A549 (cell line): ENCODE results near the gene FAM151B.

ENCODE experiments used
- BHLHE40 ChIP-seq: IDR thresholded peaks from 2 replicates; pipeline ENCODE4 v1.6.1; 2012; ENCODE audit warnings: low read depth, low read length, inconsistent platforms
- GATA3 ChIP-seq: IDR thresholded peaks from 2 replicates; pipeline ENCODE4 v1.6.1; 2012; ENCODE audit warnings: borderline replicate concordance
- HOXB5 ChIP-seq: fragments of 250-450 bp; sonication (Bioruptor Pico); IDR thresholded peaks from 2 replicates; pipeline ENCODE4 v1.5.0; 2020; ENCODE audit warnings: mild to moderate bottlenecking, moderate library complexity
- JUN ChIP-seq, 2 experiments: fragments of >200 bp; sonication (Bioruptor Twin); formaldehyde crosslinking; IDR thresholded peaks; 2 replicates in 1 of 2; 3 replicates in 1 of 2; pipeline ENCODE4 v1.6.1; 2016 to 2017
- PHF8 ChIP-seq: fragments of 200-600 bp; sonication (generic); IDR thresholded peaks from 2 replicates; pipeline ENCODE4 v1.6.1; 2016; ENCODE audit warnings: low read depth, mild to moderate bottlenecking, antibody characterized with exemption, moderate library complexity, borderline replicate concordance
- POLR2A ChIP-seq: IDR thresholded peaks from 2 replicates; pipeline ENCODE4 v1.6.1; 2012; ENCODE audit warnings: mild to moderate bottlenecking, low read length
- SREBF2 ChIP-seq: fragments of 450-650 bp; IDR thresholded peaks from 2 replicates; pipeline ENCODE4 v1.6.1; 2014; ENCODE audit warnings: mild to moderate bottlenecking, moderate library complexity
- TF ChIP-seq, protein P1 (sequence below): fragments of >200 bp; sonication (Bioruptor Twin); formaldehyde crosslinking; IDR thresholded peaks from 3 replicates; pipeline ENCODE4 v1.5.1; 2016
- TF ChIP-seq, protein P2 (sequence below): fragments of 450-650 bp; IDR thresholded peaks from 2 replicates; pipeline ENCODE4 v1.6.1; 2014; ENCODE audit warnings: antibody characterized with exemption

DNA sequence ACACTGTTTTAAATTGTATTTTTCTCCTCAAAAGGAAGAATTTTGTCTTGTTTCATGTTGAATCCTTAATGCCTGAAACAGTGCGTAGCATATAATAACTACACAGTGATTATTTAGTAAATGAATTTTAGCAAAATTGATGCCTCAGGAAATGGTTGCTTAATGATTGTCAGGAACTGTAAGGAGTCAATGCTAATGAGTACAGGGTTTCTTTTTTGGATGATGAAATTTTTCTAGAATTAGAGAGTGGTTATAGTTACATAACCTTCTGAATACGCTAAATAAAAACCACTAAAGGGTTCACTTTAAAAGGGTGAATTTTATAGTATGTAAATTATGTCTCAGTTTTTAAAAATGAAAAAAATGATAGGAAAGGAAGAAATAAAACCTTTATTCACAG is 14.9 kb downstream of the FAM151B start:
- TF ChIP-seq, protein P1, sequence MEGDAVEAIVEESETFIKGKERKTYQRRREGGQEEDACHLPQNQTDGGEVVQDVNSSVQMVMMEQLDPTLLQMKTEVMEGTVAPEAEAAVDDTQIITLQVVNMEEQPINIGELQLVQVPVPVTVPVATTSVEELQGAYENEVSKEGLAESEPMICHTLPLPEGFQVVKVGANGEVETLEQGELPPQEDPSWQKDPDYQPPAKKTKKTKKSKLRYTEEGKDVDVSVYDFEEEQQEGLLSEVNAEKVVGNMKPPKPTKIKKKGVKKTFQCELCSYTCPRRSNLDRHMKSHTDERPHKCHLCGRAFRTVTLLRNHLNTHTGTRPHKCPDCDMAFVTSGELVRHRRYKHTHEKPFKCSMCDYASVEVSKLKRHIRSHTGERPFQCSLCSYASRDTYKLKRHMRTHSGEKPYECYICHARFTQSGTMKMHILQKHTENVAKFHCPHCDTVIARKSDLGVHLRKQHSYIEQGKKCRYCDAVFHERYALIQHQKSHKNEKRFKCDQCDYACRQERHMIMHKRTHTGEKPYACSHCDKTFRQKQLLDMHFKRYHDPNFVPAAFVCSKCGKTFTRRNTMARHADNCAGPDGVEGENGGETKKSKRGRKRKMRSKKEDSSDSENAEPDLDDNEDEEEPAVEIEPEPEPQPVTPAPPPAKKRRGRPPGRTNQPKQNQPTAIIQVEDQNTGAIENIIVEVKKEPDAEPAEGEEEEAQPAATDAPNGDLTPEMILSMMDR = no peak
- TF ChIP-seq JUN (IDR thresholded peaks at IDR 0.05) (no peak), PHF8 (no peak), BHLHE40 (no peak), SREBF2 (no peak), GATA3 (no peak), HOXB5 (no peak), POLR2A (no peak)
- TF ChIP-seq, protein P2, sequence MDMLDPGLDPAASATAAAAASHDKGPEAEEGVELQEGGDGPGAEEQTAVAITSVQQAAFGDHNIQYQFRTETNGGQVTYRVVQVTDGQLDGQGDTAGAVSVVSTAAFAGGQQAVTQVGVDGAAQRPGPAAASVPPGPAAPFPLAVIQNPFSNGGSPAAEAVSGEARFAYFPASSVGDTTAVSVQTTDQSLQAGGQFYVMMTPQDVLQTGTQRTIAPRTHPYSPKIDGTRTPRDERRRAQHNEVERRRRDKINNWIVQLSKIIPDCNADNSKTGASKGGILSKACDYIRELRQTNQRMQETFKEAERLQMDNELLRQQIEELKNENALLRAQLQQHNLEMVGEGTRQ = no peak
